CD1c-positive myeloid dendritic cell (primary cell): Measurements from ENCODE around the gene SLC10A7.

Experiments used
- DNase-seq: peaks from one replicate; pipeline ENCODE4 v3.0.0-alpha.2; 2016; ENCODE audit errors: extremely low spot score

SLC10A7 gene

DNA sequence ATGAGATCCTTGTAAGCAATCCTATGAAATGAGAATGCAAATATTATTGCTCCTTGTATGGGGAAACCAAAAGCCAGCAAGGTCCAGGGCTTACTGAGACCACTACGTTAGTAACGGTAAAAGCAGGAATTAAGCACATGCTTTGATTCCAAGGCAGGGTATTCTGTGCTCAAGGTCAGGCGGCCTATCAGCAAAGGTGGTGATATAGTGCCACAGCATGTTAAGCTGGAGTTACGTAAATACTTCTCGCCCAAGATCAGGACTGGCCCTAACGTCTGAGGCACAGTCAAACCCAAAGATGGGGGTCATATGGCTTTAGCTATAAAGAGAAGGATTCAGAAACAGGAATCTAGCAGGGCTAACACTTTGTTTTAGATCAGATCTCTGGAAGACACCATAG lies 27.6 kb downstream of the SLC10A7 start:
- DNase-seq: no peak

DNA sequence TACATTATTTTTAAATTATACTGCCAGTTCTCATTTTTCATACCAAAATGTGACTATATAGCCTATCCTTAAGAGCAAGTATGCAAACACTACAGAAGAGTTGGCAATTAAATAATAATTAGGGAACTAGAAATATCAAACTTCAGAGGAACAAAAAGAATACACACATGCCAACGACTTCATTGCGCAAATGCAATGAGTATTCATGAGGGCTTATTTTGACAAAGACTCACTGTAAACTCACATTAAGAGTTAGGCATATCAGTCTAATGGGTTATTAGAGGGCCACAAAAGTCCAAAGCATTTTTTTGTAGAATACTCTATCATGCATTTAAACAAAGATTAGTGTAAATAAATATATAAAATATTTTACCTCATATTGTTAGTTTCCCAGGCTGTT lies 31.6 kb downstream of the SLC10A7 start:
- DNase-seq: no peak

GRCh38 chr4:146488495-146489174 lies 33.1 kb downstream of the SLC10A7 start:
- DNase-seq: no peak

- no peak for DNase-seq
Measured at GRCh38 chr4:146486565-146486964, 35.2 kb downstream of the SLC10A7 start.

DNA sequence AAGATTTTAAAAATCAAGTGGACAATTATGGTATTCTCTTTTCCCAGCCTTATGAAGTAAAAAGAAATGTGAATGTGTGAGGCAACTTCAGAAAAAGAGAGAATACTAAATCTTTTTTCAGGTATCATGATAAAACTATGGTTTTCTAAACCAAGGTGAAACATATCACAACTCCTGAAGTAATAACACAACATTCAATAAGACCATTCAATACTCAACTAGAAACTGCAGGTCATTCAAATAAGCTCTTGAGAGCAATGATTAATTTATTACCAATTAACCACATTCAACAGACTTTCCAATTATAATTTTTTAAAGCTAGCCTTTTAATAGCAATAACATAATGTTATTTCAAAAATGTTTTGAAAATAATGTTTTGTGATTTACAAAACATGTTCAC lies 35.8 kb downstream of the SLC10A7 start:
- DNase-seq: no peak

GRCh38 chr4:146482788-146483187 lies 39.0 kb downstream of the SLC10A7 start:
- no peak for DNase-seq

- no peak for DNase-seq
Measured at GRCh38 chr4:146481246-146481645, 40.5 kb downstream of the SLC10A7 start.

DNA sequence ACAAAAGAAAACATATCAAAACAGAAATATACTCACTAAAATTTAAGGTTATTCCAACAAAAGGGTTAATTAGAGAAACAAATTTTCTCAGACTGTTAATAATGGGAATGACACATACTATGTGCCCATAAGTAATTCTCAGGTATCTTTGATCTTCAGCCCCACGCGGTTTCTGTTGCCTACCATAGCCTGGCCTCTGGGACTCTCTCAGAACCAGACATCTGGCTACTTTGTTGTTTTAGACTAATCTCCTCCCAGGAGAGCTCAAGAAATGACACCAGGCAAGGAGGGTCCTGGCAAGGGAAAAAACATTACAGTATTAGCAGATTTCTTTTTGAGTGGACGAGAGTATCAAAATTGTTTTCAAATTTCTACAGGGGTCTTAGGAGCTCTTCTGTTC lies 43.7 kb downstream of the SLC10A7 start:
- no peak for DNase-seq

DNA sequence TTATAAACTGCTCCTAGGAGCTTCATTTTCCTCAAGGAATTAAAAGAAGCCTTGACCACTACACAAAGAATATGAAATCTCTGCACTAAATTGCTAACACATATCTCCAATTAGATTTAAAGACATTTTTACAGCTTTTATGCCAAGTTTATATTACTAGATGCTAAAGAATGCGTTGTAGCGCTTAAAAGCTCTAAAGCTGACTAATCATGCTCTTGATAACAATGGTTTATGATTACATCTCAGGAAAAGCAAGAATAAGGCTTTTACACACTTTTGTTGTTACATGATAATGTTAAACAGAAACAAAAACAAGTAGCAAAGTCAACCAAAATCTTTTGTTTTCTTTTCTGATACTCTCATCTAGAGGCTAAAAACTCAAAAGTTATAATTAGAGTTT lies 44.7 kb downstream of the SLC10A7 start:
- no peak for DNase-seq

DNA sequence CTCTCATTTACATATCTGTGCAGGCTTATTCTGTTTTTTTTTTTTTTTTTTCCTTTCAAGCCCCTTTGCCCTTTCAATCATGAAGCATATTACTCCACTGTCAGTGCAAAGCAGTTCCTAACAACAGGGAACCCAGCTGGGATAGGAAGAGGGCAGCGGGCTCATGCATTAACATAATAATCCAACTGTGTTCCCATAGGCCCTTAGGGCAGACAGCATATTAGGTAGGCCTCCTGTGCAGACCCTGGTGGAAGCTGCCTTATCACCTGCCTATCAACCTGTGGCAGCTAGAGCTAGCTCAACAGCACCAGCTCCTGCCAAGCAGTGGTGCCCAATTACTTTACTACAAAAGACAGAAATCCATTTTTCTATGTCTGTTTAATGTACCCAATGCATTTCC lies 49.3 kb downstream of the SLC10A7 start:
- no peak for DNase-seq

GRCh38 chr4:146470604-146471003 lies 51.1 kb downstream of the SLC10A7 start:
- no peak for DNase-seq

DNA sequence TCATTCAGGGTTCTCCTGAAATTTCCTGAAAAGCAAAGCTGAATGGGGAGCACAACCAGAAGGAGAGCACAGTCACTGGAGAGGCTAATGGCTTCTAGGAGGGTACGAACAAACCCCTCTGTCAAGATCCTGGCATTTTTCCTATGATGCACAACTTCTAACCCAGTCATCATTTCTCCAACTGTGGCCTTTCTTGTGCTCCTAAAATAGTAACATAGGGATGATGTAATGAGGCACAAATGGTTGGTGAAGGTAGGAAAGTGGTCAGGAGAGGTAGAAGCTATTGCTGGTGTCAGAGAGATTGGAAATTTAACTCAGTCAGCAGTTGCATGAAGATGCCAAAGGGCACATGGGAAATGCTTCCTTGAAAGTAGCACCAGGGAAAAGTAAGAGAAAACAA lies 52.7 kb downstream of the SLC10A7 start:
- no peak for DNase-seq

GRCh38 chr4:146465628-146466027 lies 56.1 kb downstream of the SLC10A7 start:
- DNase-seq: no peak

- peak; percentile 26 for DNase-seq
Measured at GRCh38 chr4:146462251-146462650, 59.5 kb downstream of the SLC10A7 start.

GRCh38 chr4:146458594-146458993 lies 63.1 kb downstream of the SLC10A7 start:
- peak; percentile 26 for DNase-seq

GRCh38 chr4:146456681-146457080 lies 65.1 kb downstream of the SLC10A7 start:
- DNase-seq: no peak

- DNase-seq: no peak
Measured at GRCh38 chr4:146453181-146453807, 68.4 kb downstream of the SLC10A7 start.

GRCh38 chr4:146450524-146450923 lies 71.2 kb downstream of the SLC10A7 start:
- no peak for DNase-seq

DNA sequence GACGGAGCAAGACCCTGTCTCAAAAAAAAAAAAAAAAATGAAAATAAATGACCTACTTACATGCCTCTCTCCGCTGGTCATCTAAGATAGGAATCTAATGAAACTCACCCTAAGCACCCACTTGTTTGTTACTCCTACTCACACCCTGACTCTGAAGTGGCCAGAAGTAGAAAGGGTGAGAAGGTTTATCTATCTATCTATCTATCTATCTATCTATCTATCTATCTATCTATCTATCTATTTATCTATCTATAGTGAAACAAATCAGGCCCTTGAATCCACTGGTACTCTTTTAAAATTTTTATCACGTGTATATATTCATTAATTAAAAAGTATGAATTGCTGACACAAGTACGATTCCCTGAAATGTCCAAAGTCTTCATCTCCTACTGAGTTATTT lies 75.2 kb downstream of the SLC10A7 start:
- DNase-seq: no peak

DNA sequence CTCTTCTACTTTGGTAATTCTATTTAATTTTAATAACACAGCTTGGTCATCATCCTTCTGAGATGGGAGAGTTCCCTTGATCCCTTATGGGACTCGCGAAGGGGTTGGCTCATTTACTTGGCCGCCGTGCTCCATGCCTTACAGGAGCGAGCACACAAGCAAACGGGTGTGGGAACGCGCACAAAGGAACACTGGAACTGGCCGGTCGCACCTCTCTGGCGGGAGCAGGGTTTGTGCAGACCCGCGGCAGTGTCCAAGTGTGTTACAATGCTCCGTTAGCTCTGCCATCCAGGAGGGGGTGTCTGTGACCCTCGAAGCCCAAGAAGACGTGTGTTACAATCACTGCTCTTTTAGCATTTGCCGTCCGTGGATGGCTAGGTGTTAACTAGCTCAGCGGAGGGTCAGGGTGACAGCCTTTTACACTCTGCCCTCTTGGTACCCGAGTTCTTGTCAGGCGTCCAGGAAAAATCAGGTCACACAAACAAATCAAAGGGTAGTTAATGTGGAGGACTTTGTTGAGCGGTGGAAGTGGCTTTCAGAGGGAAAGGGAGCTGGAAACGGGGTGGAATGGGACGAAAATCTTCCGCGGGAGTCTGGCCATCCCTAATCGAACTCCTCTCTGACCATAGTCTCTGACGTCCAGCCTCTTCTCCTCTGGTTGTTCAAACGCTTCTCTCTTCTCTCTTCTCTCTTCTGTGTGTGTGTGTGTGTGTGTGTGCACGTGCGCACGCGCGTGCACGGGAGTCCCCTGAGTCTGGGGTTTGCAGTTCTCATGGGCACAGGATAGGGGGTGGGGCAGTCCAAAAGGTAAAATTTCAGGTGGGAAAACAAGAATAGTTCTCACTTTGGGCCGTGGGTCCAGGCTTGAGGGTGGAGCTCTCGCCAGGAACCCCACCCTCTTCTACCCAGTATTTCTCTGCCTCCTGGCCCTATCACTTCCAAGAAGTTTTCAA lies 76.3 kb downstream of the SLC10A7 start:
- no peak for DNase-seq

DNA sequence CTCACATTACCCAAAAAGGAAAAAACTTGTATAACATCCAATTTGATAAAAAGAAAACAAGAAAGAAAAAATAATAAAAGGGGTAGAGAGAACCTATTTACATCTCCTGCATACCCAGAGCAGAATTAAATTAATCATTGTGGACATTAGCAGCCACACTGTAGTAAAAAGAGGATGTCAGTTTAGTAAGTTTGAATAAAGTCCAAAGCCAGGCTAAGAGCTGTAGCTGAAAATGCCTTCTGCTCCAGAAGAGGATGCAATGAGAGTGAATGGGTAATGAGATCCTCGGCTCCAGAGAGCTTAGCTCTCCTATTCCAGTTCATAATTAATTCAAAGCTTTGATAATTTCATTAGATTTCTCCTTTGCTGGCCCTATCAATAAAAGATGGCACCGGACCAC lies 78.2 kb downstream of the SLC10A7 start:
- no peak for DNase-seq

GRCh38 chr4:146442801-146443200 lies 78.9 kb downstream of the SLC10A7 start:
- DNase-seq: no peak

DNA sequence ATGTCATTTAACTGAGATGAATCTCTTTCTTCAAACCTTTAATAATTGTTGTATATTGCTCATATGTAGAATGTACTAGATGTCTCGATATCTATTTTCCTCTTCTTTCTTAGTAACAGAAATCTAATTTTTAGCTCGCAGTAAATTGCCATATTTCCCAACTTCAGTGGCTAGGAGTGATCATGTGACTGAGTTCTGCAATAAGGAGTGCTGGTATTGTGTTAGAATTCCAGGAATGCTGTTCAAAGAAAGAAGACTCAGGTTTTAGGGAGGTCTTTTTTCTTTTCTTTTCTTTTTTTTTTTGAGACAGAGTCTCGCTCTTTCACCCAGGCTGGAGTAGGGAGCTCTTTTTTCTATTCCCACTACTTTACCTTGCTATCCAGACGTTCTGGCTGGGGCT lies 81.7 kb downstream of the SLC10A7 start:
- no peak for DNase-seq
